AML-193 (cell line): ENCODE results near the gene POU2F1.

Experiments used
- DNase-seq, 2 experiments: peaks; one replicate each; lab custom pipeline; 2025; lab: John Stamatoyannopoulos, UW

The POU2F1 gene

GRCh38 chr1:167467126-167467710 lies 246.5 kb downstream of the POU2F1 start:
- no peak for DNase-seq

- no peak for DNase-seq
These were observed 247.1 kb downstream of the POU2F1 start for GRCh38 chr1:167467752-167468151.

GRCh38 chr1:167469280-167469965 lies 248.7 kb downstream of the POU2F1 start:
- no peak for DNase-seq

GRCh38 chr1:167471568-167471967 lies 250.9 kb downstream of the POU2F1 start:
- no peak for DNase-seq

GRCh38 chr1:167472752-167473521 lies 252.3 kb downstream of the POU2F1 start:
- no peak for DNase-seq

GRCh38 chr1:167473761-167474160 lies 253.1 kb downstream of the POU2F1 start:
- no peak for DNase-seq

GRCh38 chr1:167474191-167474641 lies 253.5 kb downstream of the POU2F1 start:
- no peak for DNase-seq

- DNase-seq: no peak
These were observed 255.4 kb downstream of the POU2F1 start for GRCh38 chr1:167476061-167476460.
